ENCODE results near the gene AAMDC.
"Not testable (repeated sequence)": the region's sequence is repeated elsewhere in the genome, so short reads cannot be mapped to it uniquely, and the experiment has no call there.

AAMDC gene

DNA sequence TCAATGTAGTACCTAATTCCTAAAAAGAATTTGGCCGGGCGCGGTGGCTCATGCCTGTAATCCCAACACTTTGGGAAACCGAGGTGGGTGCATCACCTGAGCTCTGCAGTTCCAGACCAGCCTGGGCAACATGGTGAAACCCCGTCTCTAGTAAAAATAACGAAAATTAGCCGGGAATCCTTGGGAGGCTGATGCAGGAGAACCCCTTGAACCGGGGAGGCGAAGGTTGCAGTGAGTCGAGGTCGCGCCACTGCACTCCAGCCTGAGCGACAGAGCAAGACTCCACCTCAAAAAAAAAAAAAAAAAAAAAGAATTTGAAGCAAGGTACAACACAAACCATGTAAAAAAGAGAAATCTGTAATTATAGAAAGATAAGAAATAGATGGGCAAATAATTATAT is 1.2 kb downstream of the AAMDC start:
- H3K27ac ChIP-seq (ENCODE audit: low read length); H3K4me1 ChIP-seq (ENCODE audit: insufficient read depth, low read length); H3K27me3 ChIP-seq (ENCODE audit: insufficient read depth, low read length); H3K36me3 ChIP-seq (ENCODE audit: insufficient read depth, low read depth, low read length); H3K9me3 ChIP-seq (ENCODE audit: insufficient read depth, low read depth, low read length); H3K9ac ChIP-seq (ENCODE audit: low read depth, low read length): not testable (repeated sequence)
- peak overlapping the region; percentile 85; the same call in 1 of the 2 replicates for H3K4me3 ChIP-seq (ENCODE audit: low read length)

DNA sequence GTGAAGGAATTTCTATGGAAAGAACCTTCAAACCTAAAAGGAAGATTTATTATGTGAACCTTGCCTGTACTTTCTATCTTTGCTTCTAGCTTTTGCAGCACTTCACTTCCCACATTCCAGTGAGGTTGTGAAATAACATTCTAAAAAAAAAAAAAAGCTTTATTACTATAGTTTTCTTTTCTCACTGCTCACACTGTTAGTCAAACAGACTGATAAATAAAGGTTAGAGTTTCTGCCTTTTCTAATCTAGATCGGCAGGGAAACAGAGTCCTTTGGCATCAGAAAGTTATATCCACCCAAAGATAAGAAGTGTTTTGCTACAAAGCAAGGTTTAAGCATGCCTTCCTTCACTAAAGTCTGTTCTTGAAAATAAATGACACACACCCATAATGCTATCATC is 2.8 kb downstream of the AAMDC start:
- H3K4me1 ChIP-seq (ENCODE audit: insufficient read depth, low read length) = no peaks in the 10 kb centered on the region
- H3K27ac ChIP-seq (ENCODE audit: low read length) = no peak overlapping the region
- H3K9ac ChIP-seq (ENCODE audit: low read depth, low read length) = no peak overlapping the region
- H3K27me3 ChIP-seq (ENCODE audit: insufficient read depth, low read length) = no peaks in the 10 kb centered on the region
- H3K9me3 ChIP-seq (ENCODE audit: insufficient read depth, low read depth, low read length) = peaks cover 4% of the 10 kb centered on the region; the same call in 1 of the 2 replicates
- no peak overlapping the region for H3K4me3 ChIP-seq (ENCODE audit: low read length)
- H3K36me3 ChIP-seq (ENCODE audit: insufficient read depth, low read depth, low read length) = no peaks in the 10 kb centered on the region

DNA sequence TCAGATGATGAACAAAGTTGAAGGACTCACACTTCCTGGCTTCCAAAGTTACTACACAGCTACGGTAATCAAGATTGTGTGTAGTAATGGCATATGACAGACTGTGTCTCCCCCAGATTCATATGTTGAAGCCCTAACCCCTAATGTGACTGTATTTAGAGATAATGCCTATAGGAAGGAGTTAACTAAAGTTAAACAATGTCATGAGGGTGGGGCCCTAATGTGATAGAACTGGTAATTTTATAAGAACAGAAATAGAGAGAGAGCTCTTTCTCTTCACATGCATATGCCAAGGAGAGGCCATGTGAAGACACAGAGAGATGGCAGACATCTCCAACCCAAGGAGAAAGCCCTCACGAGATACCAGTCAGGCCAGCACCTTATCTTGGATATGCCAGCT is 8.0 kb downstream of the AAMDC start:
- Histone ChIP-seq H3K9ac (ENCODE audit: low read depth, low read length) (no peak overlapping the region), H3K27me3 (ENCODE audit: insufficient read depth, low read length) (no peaks in the 10 kb centered on the region), H3K36me3 (ENCODE audit: insufficient read depth, low read depth, low read length) (no peaks in the 10 kb centered on the region), H3K9me3 (ENCODE audit: insufficient read depth, low read depth, low read length) (peaks cover 12% of the 10 kb centered on the region), H3K27ac (ENCODE audit: low read length) (no peak overlapping the region), H3K4me3 (ENCODE audit: low read length) (no peak overlapping the region), H3K4me1 (ENCODE audit: insufficient read depth, low read length) (no peaks in the 10 kb centered on the region)

- Histone ChIP-seq H3K27me3 (ENCODE audit: insufficient read depth, low read length) (no peaks in the 10 kb centered on the region), H3K27ac (ENCODE audit: low read length) (no peak overlapping the region), H3K9ac (ENCODE audit: low read depth, low read length) (no peak overlapping the region), H3K4me3 (ENCODE audit: low read length) (no peak overlapping the region), H3K36me3 (ENCODE audit: insufficient read depth, low read depth, low read length) (no peaks in the 10 kb centered on the region), H3K4me1 (ENCODE audit: insufficient read depth, low read length) (no peaks in the 10 kb centered on the region), H3K9me3 (ENCODE audit: insufficient read depth, low read depth, low read length) (peaks cover 8% of the 10 kb centered on the region)
Measured at GRCh38 chr11:77833302-77833701, 12.4 kb downstream of the AAMDC start.

DNA sequence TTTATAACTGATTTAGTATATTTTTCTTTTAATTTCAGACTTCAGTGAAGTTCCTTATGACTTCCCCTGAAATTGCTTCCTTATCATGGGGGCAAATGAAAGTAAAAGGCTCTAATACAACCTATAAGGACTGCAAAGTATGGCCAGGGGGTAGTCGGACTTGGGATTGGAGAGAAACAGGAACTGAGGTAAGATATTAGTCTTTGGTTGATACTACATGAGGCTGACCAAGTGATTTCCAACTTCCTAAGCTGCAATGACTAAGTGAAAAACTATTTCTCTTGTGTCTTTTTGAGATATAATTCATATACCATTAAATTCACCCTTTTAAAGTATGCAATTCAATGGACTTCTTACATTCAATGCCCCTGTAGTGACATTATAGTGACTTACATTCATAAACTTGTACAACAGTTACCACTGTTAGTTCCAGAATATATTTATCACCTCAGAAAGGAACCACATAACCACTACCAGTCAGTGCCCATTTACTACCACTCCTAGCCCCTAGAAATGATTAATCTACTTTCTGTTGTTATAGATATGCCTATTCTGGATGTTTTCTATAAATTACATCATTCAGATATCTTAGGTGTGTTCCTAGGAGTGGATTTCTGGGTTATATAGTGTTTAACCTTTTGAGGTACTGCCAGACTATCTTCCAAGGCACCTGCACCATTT is 21.6 kb downstream of the AAMDC start:
- Histone ChIP-seq H3K9me3 (ENCODE audit: insufficient read depth, low read depth, low read length) (no peaks in the 10 kb centered on the region), H3K27ac (ENCODE audit: low read length) (no peak overlapping the region), H3K36me3 (ENCODE audit: insufficient read depth, low read depth, low read length) (0 out of 2 replicates have a peak, but pooled peaks cover 4% of the 10 kb centered on the region), H3K4me1 (ENCODE audit: insufficient read depth, low read length) (no peaks in the 10 kb centered on the region), H3K27me3 (ENCODE audit: insufficient read depth, low read length) (no peaks in the 10 kb centered on the region), H3K4me3 (ENCODE audit: low read length) (no peak overlapping the region), H3K9ac (ENCODE audit: low read depth, low read length) (no peak overlapping the region)

GRCh38 chr11:77843700-77844099 is 22.8 kb downstream of the AAMDC start:
- H3K4me1 ChIP-seq (ENCODE audit: insufficient read depth, low read length); H3K36me3 ChIP-seq (ENCODE audit: insufficient read depth, low read depth, low read length); H3K9me3 ChIP-seq (ENCODE audit: insufficient read depth, low read depth, low read length); H3K4me3 ChIP-seq (ENCODE audit: low read length); H3K27me3 ChIP-seq (ENCODE audit: insufficient read depth, low read length); H3K27ac ChIP-seq (ENCODE audit: low read length); H3K9ac ChIP-seq (ENCODE audit: low read depth, low read length): not testable (repeated sequence)

DNA sequence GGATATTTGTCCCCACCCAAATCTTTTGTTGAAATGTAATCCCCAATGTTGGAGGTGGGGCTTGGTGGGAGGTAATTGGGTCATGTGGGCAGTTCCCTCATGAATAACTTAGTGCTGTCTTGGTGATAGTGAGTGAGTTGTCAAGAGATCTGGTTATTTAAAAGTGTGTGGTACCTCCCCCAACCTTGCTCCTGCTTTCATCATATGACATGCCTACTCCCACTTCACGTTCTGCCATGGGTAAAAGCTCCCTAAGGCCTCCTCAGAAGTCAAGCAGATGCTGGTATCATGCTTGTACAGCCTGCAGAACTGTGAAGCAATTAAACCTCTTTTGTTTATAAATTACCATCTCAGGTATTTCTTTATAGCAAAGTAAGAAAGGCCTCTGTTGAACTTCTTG is 30.6 kb downstream of the AAMDC start:
- Histone ChIP-seq H3K27ac (ENCODE audit: low read length) (no peak overlapping the region), H3K4me3 (ENCODE audit: low read length) (no peak overlapping the region), H3K4me1 (ENCODE audit: insufficient read depth, low read length) (no peaks in the 10 kb centered on the region), H3K9me3 (ENCODE audit: insufficient read depth, low read depth, low read length) (peaks cover 33% of the 10 kb centered on the region), H3K36me3 (ENCODE audit: insufficient read depth, low read depth, low read length) (peaks cover 11% of the 10 kb centered on the region), H3K9ac (ENCODE audit: low read depth, low read length) (no peak overlapping the region), H3K27me3 (ENCODE audit: insufficient read depth, low read length) (no peaks in the 10 kb centered on the region)

DNA sequence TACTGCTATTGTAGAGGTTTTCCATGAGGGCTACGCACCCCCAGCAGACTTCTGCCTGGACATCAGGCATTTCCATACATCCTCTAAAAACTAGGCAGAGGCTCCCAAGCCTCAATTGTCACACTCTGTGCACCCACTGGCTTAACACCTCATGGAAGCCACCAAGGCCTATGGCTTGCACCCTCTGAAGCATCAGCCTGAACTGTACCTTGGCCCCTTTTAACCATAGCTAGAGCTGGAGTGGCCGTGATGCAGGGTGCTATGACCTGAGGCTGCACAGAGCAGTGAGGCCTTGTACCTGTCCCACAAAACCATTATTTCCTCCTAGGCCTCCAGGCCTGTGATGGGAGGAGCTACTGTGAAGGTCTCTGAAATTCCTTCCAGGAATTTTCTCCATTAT is 33.9 kb downstream of the AAMDC start:
- H3K36me3 ChIP-seq (ENCODE audit: insufficient read depth, low read depth, low read length) = peaks cover 11% of the 10 kb centered on the region
- H3K27ac ChIP-seq (ENCODE audit: low read length) = no peak overlapping the region
- no peak overlapping the region for H3K4me3 ChIP-seq (ENCODE audit: low read length)
- no peaks in the 10 kb centered on the region for H3K4me1 ChIP-seq (ENCODE audit: insufficient read depth, low read length)
- no peak overlapping the region for H3K9ac ChIP-seq (ENCODE audit: low read depth, low read length)
- peaks cover 39% of the 10 kb centered on the region for H3K9me3 ChIP-seq (ENCODE audit: insufficient read depth, low read depth, low read length)
- no peaks in the 10 kb centered on the region for H3K27me3 ChIP-seq (ENCODE audit: insufficient read depth, low read length)

DNA sequence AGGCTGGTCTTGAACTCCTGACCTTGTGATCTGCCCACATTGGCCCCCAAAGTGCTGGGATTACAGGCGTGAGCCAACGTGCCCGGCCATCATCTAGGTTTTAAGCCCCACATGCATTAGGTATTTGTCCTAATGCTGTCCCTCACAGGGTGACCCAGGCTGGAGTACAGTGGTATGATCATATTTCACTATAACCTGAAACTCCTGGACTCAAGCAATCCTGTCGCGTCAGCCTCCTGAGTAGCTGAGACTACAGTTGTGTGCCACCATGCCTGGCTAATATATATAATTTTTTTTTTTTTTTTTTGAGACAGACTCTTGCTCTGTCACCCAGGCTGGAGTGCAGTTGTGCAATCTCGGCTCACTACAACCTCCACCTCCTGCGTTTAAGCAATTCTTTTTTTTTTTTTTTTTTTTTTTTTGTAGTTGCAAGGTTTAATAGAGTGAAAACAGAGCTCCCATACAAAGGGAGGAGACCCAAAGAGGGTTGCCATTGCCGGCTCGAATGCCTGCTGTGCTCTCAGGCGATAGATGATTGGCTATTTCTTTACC is 37.0 kb downstream of the AAMDC start:
- H3K9ac ChIP-seq (ENCODE audit: low read depth, low read length); H3K27me3 ChIP-seq (ENCODE audit: insufficient read depth, low read length); H3K27ac ChIP-seq (ENCODE audit: low read length); H3K4me3 ChIP-seq (ENCODE audit: low read length); H3K4me1 ChIP-seq (ENCODE audit: insufficient read depth, low read length): not testable (repeated sequence)
- H3K9me3 ChIP-seq (ENCODE audit: insufficient read depth, low read depth, low read length) = peaks cover 39% of the 10 kb centered on the region
- peaks cover 11% of the 10 kb centered on the region for H3K36me3 ChIP-seq (ENCODE audit: insufficient read depth, low read depth, low read length)

DNA sequence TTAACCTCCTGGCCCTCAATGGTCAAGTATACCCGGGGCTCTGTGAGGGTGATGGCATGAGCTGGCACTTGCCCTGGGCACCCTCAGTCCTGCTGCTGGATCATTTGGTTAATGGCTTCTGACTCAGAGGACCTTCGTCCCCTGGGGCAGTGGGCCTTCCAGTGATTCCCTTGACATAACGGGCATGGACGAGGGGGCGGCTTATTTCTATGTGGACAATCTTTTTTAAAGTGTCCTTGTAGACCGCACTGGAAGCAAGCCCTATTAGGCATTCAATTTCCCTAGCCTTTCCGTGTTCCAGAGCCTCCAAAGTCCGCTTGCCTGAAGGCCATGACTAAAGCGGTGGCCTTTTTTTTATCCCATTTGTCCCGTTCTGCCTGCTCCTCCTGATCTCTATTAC is 40.5 kb downstream of the AAMDC start:
- not testable (repeated sequence) for H3K27ac ChIP-seq (ENCODE audit: low read length); H3K4me3 ChIP-seq (ENCODE audit: low read length); H3K4me1 ChIP-seq (ENCODE audit: insufficient read depth, low read length); H3K36me3 ChIP-seq (ENCODE audit: insufficient read depth, low read depth, low read length); H3K9me3 ChIP-seq (ENCODE audit: insufficient read depth, low read depth, low read length); H3K9ac ChIP-seq (ENCODE audit: low read depth, low read length); H3K27me3 ChIP-seq (ENCODE audit: insufficient read depth, low read length)

GRCh38 chr11:77865805-77866204 is 44.9 kb downstream of the AAMDC start:
- Histone ChIP-seq H3K27ac (ENCODE audit: low read length) (no peak overlapping the region), H3K9me3 (ENCODE audit: insufficient read depth, low read depth, low read length) (no peaks in the 10 kb centered on the region; the same call in 1 of the 2 replicates), H3K4me1 (ENCODE audit: insufficient read depth, low read length) (no peaks in the 10 kb centered on the region), H3K36me3 (ENCODE audit: insufficient read depth, low read depth, low read length) (peaks cover 6% of the 10 kb centered on the region; the same call in 1 of the 2 replicates), H3K9ac (ENCODE audit: low read depth, low read length) (no peak overlapping the region), H3K4me3 (ENCODE audit: low read length) (no peak overlapping the region), H3K27me3 (ENCODE audit: insufficient read depth, low read length) (no peaks in the 10 kb centered on the region)

GRCh38 chr11:77866336-77866735 is 45.4 kb downstream of the AAMDC start:
- no peak overlapping the region for H3K9ac ChIP-seq (ENCODE audit: low read depth, low read length)
- H3K4me3 ChIP-seq (ENCODE audit: low read length) = no peak overlapping the region
- no peak overlapping the region for H3K27ac ChIP-seq (ENCODE audit: low read length)
- peaks cover 6% of the 10 kb centered on the region; the same call in 1 of the 2 replicates for H3K36me3 ChIP-seq (ENCODE audit: insufficient read depth, low read depth, low read length)
- H3K4me1 ChIP-seq (ENCODE audit: insufficient read depth, low read length) = no peaks in the 10 kb centered on the region
- H3K27me3 ChIP-seq (ENCODE audit: insufficient read depth, low read length) = no peaks in the 10 kb centered on the region
- no peaks in the 10 kb centered on the region; the same call in 1 of the 2 replicates for H3K9me3 ChIP-seq (ENCODE audit: insufficient read depth, low read depth, low read length)

Data from iPS-20b (cell line).